Measurements from ENCODE around the gene OSER1. TPM values are rescaled to one million over a fixed set of nuclear protein-coding genes. Genes with fewer than 3 reads are reported as not detected.
"Not testable (repeated sequence)": the region's sequence is repeated elsewhere in the genome, so short reads cannot be mapped to it uniquely, and the experiment has no call there.

The OSER1 gene
- polyA plus RNA-seq, 1 donor from 2014 or later = 43.9 TPM

DNA sequence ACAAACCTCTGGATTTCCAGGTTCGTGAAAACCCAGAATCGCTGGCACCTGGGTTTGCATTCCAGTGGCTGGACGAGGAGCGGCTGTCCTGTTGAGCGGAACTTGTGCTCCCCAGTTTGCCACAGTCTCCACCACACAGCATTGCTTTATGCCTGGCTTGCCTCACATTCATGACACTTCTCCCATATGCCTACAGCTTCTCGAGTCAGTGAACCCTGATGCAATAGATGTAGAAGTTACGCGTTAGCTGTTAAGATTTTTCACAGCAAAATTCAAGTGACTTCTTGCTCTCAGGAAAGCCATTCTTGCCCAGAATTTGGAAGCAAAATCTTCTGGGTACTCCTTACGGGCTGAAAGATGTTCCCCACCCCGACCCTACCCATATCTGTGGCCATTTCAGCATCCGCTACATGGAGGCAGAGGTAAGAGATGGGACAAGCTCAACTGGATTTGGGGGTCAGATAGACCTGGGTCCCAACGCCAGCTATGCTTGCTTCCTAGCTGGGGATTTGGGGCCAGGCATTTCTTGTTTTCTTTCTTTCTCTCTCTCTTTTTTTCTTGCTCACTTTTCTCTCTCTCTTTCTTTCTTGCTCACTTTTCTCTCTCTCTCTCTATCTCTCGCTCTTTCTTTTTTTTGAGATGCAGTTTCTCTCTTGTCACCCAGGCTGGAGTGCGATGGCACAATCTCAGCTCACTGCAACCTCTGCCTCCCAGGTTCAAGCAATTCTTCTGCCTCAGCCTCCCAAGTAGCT, 24.2 kb upstream of the OSER1 start:
- Histone ChIP-seq H3F3A (ENCODE audit: insufficient read depth, low read length, poor library complexity, severe bottlenecking) (no peaks in the 10 kb centered on the region), H3K27me3 (ENCODE audit: insufficient read depth, low read depth, low read length) (no peaks in the 10 kb centered on the region), H3K9me2 (ENCODE audit: insufficient read depth, low read length) (no peaks in the 10 kb centered on the region), H2AFZ (ENCODE audit: low read depth, low read length) (no peak overlapping the region), H3K4me2 (ENCODE audit: low read length) (no peak overlapping the region), H3K9me3 (ENCODE audit: low read length) (no peaks in the 10 kb centered on the region), H3K4me3 (ENCODE audit: low read length) (no peak overlapping the region), H3K79me2 (replicated peaks; ENCODE audit: insufficient read depth, low read length) (no peaks in the 10 kb centered on the region), H3K36me3 (ENCODE audit: insufficient read depth, low read length) (no peaks in the 10 kb centered on the region), H3K9ac (ENCODE audit: low read length) (no peak overlapping the region), H4K20me1 (ENCODE audit: insufficient read depth) (no peaks in the 10 kb centered on the region), H3K27ac (ENCODE audit: low read length) (no peak overlapping the region)
- TF ChIP-seq MXI1 (conservative IDR thresholded peaks at IDR 0.05; ENCODE audit: poor library complexity, severe bottlenecking) (no peak), EP300 (conservative IDR thresholded peaks at IDR 0.05; ENCODE audit: poor library complexity, severe bottlenecking) (no peak), CTCF (IDR thresholded peaks at IDR 0.05; ENCODE audit: poor library complexity, severe bottlenecking) (no peak), SMC3 (conservative IDR thresholded peaks at IDR 0.05; ENCODE audit: poor library complexity) (no peak), EZH2 (IDR thresholded peaks at IDR 0.05; ENCODE audit: borderline replicate concordance, insufficient read depth, low read length, poor library complexity, severe bottlenecking) (no peak), REST (IDR thresholded peaks at IDR 0.05; ENCODE audit: borderline replicate concordance) (no peak), TAF1 (IDR thresholded peaks at IDR 0.05; ENCODE audit: low read depth) (no peak), POLR2AphosphoS5 (IDR thresholded peaks at IDR 0.05) (no peak), RAD21 (conservative IDR thresholded peaks at IDR 0.05) (no peak)

DNA sequence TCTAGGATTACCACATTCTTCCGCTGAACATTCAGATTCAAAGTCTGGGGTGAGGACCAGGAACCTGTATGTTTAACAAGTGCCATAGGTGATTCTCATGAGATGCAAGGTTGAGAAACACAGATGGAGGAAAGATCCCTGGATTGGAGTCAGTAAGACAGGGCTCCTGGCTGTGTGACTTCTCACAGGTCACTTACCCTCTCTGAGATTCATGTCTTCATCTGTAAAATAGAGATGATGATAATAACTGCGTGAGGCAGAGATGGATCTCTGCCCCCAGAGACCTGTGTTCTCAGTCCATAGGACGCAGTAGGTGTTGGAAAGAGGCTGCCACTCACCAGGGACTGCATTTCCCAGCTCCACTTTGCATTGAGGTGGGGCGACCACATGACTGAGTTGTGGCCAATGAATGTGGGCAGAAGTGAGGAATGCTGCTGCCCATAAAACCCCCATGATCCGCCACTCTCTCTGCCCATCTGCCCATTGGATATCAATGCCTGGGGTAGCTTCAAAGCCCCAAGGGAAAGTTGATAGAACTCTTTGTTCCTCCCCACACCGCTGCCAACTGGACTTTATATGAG, 23.0 kb upstream of the OSER1 start:
- Histone ChIP-seq H3K27me3 (ENCODE audit: insufficient read depth, low read depth, low read length) (no peaks in the 10 kb centered on the region), H3F3A (ENCODE audit: insufficient read depth, low read length, poor library complexity, severe bottlenecking) (no peaks in the 10 kb centered on the region), H4K20me1 (ENCODE audit: insufficient read depth) (no peaks in the 10 kb centered on the region), H3K27ac (ENCODE audit: low read length) (no peak overlapping the region), H3K4me3 (ENCODE audit: low read length) (no peak overlapping the region), H3K9ac (ENCODE audit: low read length) (no peak overlapping the region), H2AFZ (ENCODE audit: low read depth, low read length) (no peak overlapping the region), H3K9me2 (ENCODE audit: insufficient read depth, low read length) (no peaks in the 10 kb centered on the region), H3K36me3 (ENCODE audit: insufficient read depth, low read length) (no peaks in the 10 kb centered on the region), H3K9me3 (ENCODE audit: low read length) (no peaks in the 10 kb centered on the region), H3K4me2 (ENCODE audit: low read length) (no peak overlapping the region), H3K79me2 (replicated peaks; ENCODE audit: insufficient read depth, low read length) (no peaks in the 10 kb centered on the region)
- TF ChIP-seq REST (IDR thresholded peaks at IDR 0.05; ENCODE audit: borderline replicate concordance) = no peak
- no peak for TF ChIP-seq RAD21 (conservative IDR thresholded peaks at IDR 0.05)
- no peak for TF ChIP-seq MXI1 (conservative IDR thresholded peaks at IDR 0.05; ENCODE audit: poor library complexity, severe bottlenecking)
- TF ChIP-seq SMC3 (conservative IDR thresholded peaks at IDR 0.05; ENCODE audit: poor library complexity) = no peak
- TF ChIP-seq EP300 (conservative IDR thresholded peaks at IDR 0.05; ENCODE audit: poor library complexity, severe bottlenecking) = no peak
- no peak for TF ChIP-seq TAF1 (IDR thresholded peaks at IDR 0.05; ENCODE audit: low read depth)
- TF ChIP-seq POLR2AphosphoS5 (IDR thresholded peaks at IDR 0.05) = no peak

GRCh38 chr20:44232469-44232856, 21.9 kb upstream of the OSER1 start:
- H3K9me3 ChIP-seq (ENCODE audit: low read length); H3K4me3 ChIP-seq (ENCODE audit: low read length); H2AFZ ChIP-seq (ENCODE audit: low read depth, low read length); H3K4me2 ChIP-seq (ENCODE audit: low read length); H3K79me2 ChIP-seq (replicated peaks; ENCODE audit: insufficient read depth, low read length); H3K9ac ChIP-seq (ENCODE audit: low read length); H3K9me2 ChIP-seq (ENCODE audit: insufficient read depth, low read length); H3F3A ChIP-seq (ENCODE audit: insufficient read depth, low read length, poor library complexity, severe bottlenecking); H3K27ac ChIP-seq (ENCODE audit: low read length); H3K27me3 ChIP-seq (ENCODE audit: insufficient read depth, low read depth, low read length); H3K36me3 ChIP-seq (ENCODE audit: insufficient read depth, low read length); H4K20me1 ChIP-seq (ENCODE audit: insufficient read depth): not testable (repeated sequence)

Data from neural cell (in vitro differentiated cells).